WI38 (cell line): ENCODE data around the gene EFL1.
"Not testable (repeated sequence)": the region's sequence is repeated elsewhere in the genome, so short reads cannot be mapped to it uniquely, and the experiment has no call there.

Experiments used
- H3K4me3 ChIP-seq: 2 replicates; pipeline ENCODE4 v1.5.1; 2011; ENCODE audit warnings: low read depth, mild to moderate bottlenecking, control low read depth, low read length
- CTCF ChIP-seq: IDR thresholded peaks from 2 replicates; pipeline ENCODE4 v1.5.1; 2012; ENCODE audit warnings: low read depth, mild to moderate bottlenecking, control low read depth, low read length

Gene EFL1

GRCh38 chr15:82228750-82229149 is 33.8 kb downstream of the EFL1 start:
- TF ChIP-seq CTCF: no peak
- H3K4me3 ChIP-seq: no peak overlapping the region

GRCh38 chr15:82221535-82221934 is 41.0 kb downstream of the EFL1 start:
- not testable (repeated sequence) for H3K4me3 ChIP-seq

GRCh38 chr15:82216092-82216491 is 46.4 kb downstream of the EFL1 start:
- not testable (repeated sequence) for H3K4me3 ChIP-seq

GRCh38 chr15:82212201-82212600 is 50.3 kb downstream of the EFL1 start:
- not testable (repeated sequence) for H3K4me3 ChIP-seq

GRCh38 chr15:82210066-82210597 is 52.4 kb downstream of the EFL1 start:
- H3K4me3 ChIP-seq: not testable (repeated sequence)

- H3K4me3 ChIP-seq: not testable (repeated sequence)
Observed at GRCh38 chr15:82204575-82204974, 58.0 kb downstream of the EFL1 start.

- TF ChIP-seq CTCF: peak; percentile 69
- H3K4me3 ChIP-seq: no peak overlapping the region
Observed at GRCh38 chr15:82197733-82198594, 64.6 kb downstream of the EFL1 start.

GRCh38 chr15:82196353-82196752 is 66.2 kb downstream of the EFL1 start:
- no peak overlapping the region for H3K4me3 ChIP-seq
- TF ChIP-seq CTCF: no peak

- H3K4me3 ChIP-seq: not testable (repeated sequence)
Observed at GRCh38 chr15:82195818-82196217, 66.7 kb downstream of the EFL1 start.

- H3K4me3 ChIP-seq: not testable (repeated sequence)
Observed at GRCh38 chr15:82194488-82194887, 68.0 kb downstream of the EFL1 start.

- H3K4me3 ChIP-seq: not testable (repeated sequence)
Observed at GRCh38 chr15:82193435-82193834, 69.1 kb downstream of the EFL1 start.

- H3K4me3 ChIP-seq: not testable (repeated sequence)
Observed at GRCh38 chr15:82192394-82192793, 70.1 kb downstream of the EFL1 start.
